Body of pancreas (tissue), 4 donors: ENCODE results near the gene MIGA2. TPM values are rescaled to one million over a fixed set of nuclear protein-coding genes. Genes with fewer than 3 reads are reported as not detected.

Experiments used
- ATAC-seq: fragments of 150-250 bp; one replicate; pipeline ENCODE4 v1.9.1; 2016
- DNase-seq, 4 donors: peaks; one replicate each; pipeline ENCODE4 v3.0.0-alpha.2; 2019
- H3K27ac ChIP-seq, 4 donors: fragments of 200-600 bp; sonication (generic); 1 replicate in 3 of 4; 2 replicates in 1 of 4; pipeline versions ENCODE4 v1.5.1 to v1.6.1; 2016 to 2019; ENCODE audit warnings: mild to moderate bottlenecking in 1 of 4, mixed read lengths in 1 of 4, moderate library complexity in 1 of 4
- H3K27me3 ChIP-seq, 2 donors: fragments of 200-600 bp; sonication (generic); one replicate each; pipeline ENCODE4 v1.6.0; 2016; ENCODE audit warnings: mild to moderate bottlenecking in 1 of 2
- H3K36me3 ChIP-seq, 2 donors: fragments of 200-600 bp; sonication (generic); replicated peaks in 1 of 2; 2 replicates each; pipeline ENCODE4 v1.5.1; 2016; ENCODE audit warnings: low read depth in 2 of 2; ENCODE audit not compliant: insufficient read depth in 1 of 2
- H3K4me1 ChIP-seq: fragments of 200-600 bp; sonication (generic); one replicate; pipeline ENCODE4 v1.6.0; 2016
- H3K4me3 ChIP-seq, 2 donors: fragments of 200-600 bp; sonication (generic); 1 replicate in 1 of 2; 2 replicates in 1 of 2; pipeline ENCODE4 v1.5.1; 2016 to 2019
- H3K9me3 ChIP-seq, 3 donors: fragments of 200-600 bp; sonication (generic); 1 replicate in 2 of 3; 2 replicates in 1 of 3; pipeline ENCODE4 v1.5.1; 2016
- POLR2A ChIP-seq, 3 donors: fragments of 450-650 bp; IDR thresholded peaks; one replicate each; pipeline ENCODE4 v1.6.1; 2016; ENCODE audit warnings: antibody characterized with exemption in 3 of 3, mild to moderate bottlenecking in 2 of 3
- WGBS, 2 donors: methylation state at CpG; one replicate each; pipeline ENCODE4 v1.1.5; 2017; 5-methylcytosine and 5-hydroxymethylcytosine counted together
- intact Hi-C: fragments of 100-400 bp; cut with DNase I; formaldehyde crosslinking; loops from one replicate; pipeline ENCODE4 v1.15.1; 2023
- total RNA-seq, 2 donors: library from RNA; depleted of rRNA; stranded (reverse); fragments of >200 nt; gene quantifications; one replicate each; pipeline ENCODE4 v1.1.0, GENCODE V29; 2016
- TF ChIP-seq, protein P1 (sequence below), 7 experiments: fragments of 450-650 bp in 4 of 7; fragments of 200-600 bp in 3 of 7; sonication (generic) in 3 of 7; IDR thresholded peaks; one replicate each; pipeline ENCODE4 v1.5.1; 2016 to 2019; ENCODE audit warnings: antibody characterized with exemption in 7 of 7

The MIGA2 gene
- total RNA-seq, 2 donors from 2014 or later = 11.9 to 36.6 TPM

- H3K4me3 ChIP-seq = no peak overlapping the region
- H3K27ac ChIP-seq = no peak overlapping the region
- H3K27me3 ChIP-seq = no peaks in the 10 kb centered on the region
- no peak for DNase-seq
- intact Hi-C loops = no loop called here
- peaks cover 6 to 19% of the 10 kb centered on the region in 2 donors for H3K36me3 ChIP-seq
- no peaks in the 10 kb centered on the region for H3K9me3 ChIP-seq
- no peak for ATAC-seq
- TF ChIP-seq, protein P1, sequence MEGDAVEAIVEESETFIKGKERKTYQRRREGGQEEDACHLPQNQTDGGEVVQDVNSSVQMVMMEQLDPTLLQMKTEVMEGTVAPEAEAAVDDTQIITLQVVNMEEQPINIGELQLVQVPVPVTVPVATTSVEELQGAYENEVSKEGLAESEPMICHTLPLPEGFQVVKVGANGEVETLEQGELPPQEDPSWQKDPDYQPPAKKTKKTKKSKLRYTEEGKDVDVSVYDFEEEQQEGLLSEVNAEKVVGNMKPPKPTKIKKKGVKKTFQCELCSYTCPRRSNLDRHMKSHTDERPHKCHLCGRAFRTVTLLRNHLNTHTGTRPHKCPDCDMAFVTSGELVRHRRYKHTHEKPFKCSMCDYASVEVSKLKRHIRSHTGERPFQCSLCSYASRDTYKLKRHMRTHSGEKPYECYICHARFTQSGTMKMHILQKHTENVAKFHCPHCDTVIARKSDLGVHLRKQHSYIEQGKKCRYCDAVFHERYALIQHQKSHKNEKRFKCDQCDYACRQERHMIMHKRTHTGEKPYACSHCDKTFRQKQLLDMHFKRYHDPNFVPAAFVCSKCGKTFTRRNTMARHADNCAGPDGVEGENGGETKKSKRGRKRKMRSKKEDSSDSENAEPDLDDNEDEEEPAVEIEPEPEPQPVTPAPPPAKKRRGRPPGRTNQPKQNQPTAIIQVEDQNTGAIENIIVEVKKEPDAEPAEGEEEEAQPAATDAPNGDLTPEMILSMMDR (IDR thresholded peaks at IDR 0.05) = no peak
- no peak for TF ChIP-seq POLR2A (IDR thresholded peaks at IDR 0.05)
- 90 to 95% methylated on average over 16 to 19 of the region's 19 CpGs for WGBS, 2 donors
- H3K4me1 ChIP-seq = peaks cover 3% of the 10 kb centered on the region
Measured at GRCh38 chr9:129011170-129011569, 25.3 kb upstream of the MIGA2 start.

DNA sequence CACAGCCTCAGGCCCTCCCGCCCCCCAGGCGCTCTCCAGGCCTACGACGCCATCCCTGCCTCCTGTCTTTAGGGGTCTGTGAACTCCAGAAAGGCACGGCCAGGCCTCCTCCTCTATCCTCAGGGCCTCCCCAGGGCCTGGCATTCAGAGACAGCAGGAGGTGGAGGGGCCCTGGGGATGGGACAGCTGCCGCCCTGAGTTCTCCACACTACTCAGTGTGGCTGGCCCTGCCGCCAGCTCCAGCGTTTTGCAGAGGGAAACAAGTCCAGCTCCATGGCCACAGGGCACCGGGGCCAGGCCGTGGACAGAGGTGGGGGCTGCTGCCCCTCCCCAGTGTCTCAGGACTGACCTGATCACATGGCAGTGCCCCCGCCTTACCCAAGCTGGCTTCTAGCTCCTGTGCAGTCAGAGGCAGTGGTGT, 24.7 kb upstream of the MIGA2 start:
- H3K9me3 ChIP-seq = no peaks in the 10 kb centered on the region
- TF ChIP-seq, protein P1 (IDR thresholded peaks at IDR 0.05) = no peak
- no peak for TF ChIP-seq POLR2A (IDR thresholded peaks at IDR 0.05)
- no peak overlapping the region for H3K4me3 ChIP-seq
- H3K27me3 ChIP-seq = no peaks in the 10 kb centered on the region
- no peak for DNase-seq
- ATAC-seq = no peak
- intact Hi-C loops = no loop called here
- 89 to 90% methylated on average over 2 to 9 of the region's 11 CpGs for WGBS, 2 donors
- peaks cover 6 to 19% of the 10 kb centered on the region in 2 donors for H3K36me3 ChIP-seq
- no peak overlapping the region for H3K27ac ChIP-seq
- peaks cover 3% of the 10 kb centered on the region for H3K4me1 ChIP-seq

- intact Hi-C loops = no loop called here
Measured at GRCh38 chr9:129012343-129012742, 24.1 kb upstream of the MIGA2 start.

DNA sequence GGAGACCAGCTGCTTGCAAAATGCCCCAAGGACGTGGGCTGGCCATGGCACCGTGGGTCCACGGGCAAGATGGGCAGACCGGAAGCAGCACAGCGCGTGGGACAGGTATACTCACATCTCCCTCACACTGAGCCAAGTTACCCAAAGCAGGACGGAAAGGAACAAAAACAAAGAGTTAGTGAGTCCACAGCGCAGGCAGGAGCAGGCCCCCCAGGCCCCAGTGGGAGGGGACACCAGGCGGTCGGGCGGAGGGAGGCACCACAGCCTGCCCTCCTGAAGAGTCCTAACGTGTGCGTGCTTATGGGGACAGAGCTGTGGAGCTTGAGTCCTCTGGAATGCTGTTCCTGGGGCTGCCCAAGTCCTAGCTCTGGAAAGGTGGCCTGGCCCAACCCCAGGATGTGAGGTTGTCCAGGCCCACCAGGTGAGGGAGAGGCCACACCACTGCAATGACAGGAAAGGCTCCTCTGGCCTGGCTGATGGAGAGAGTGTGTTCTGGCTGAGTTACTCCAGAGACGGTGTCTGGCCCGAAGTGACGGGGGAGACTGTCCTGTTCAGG, 23.5 kb upstream of the MIGA2 start:
- no peak for ATAC-seq
- no peaks in the 10 kb centered on the region for H3K27me3 ChIP-seq
- WGBS, 2 donors = 94 to 99% methylated on average over 12 to 16 of the region's 16 CpGs
- intact Hi-C loops = no loop called here
- no peak for TF ChIP-seq POLR2A (IDR thresholded peaks at IDR 0.05)
- TF ChIP-seq, protein P1 (IDR thresholded peaks at IDR 0.05) = no peak
- no peak overlapping the region for H3K27ac ChIP-seq
- DNase-seq = no peak
- H3K4me3 ChIP-seq = no peak overlapping the region
- H3K36me3 ChIP-seq = peaks cover 6 to 19% of the 10 kb centered on the region in 2 donors
- no peaks in the 10 kb centered on the region for H3K9me3 ChIP-seq
- no peaks in the 10 kb centered on the region for H3K4me1 ChIP-seq

More at GRCh38 chr9:129012343-129012742, 24.1 kb upstream of the MIGA2 start:
- TF ChIP-seq, protein P1 (IDR thresholded peaks at IDR 0.05) = no peak
- TF ChIP-seq POLR2A (IDR thresholded peaks at IDR 0.05) = no peak
- no peaks in the 10 kb centered on the region for H3K9me3 ChIP-seq
- ATAC-seq (no peak), DNase-seq (no peak)
- H3K27ac ChIP-seq = no peak overlapping the region
- whole genome bisulfite sequencing, 2 donors = 82 to 91% methylated on average over 3 to 7 of the region's 7 CpGs
- H3K4me1 ChIP-seq = no peaks in the 10 kb centered on the region
- H3K36me3 ChIP-seq = peaks cover 6 to 19% of the 10 kb centered on the region in 2 donors
- no peaks in the 10 kb centered on the region for H3K27me3 ChIP-seq
- H3K4me3 ChIP-seq = no peak overlapping the region

GRCh38 chr9:129013674-129014073, 22.8 kb upstream of the MIGA2 start:
- intact Hi-C loops = no loop called here
- DNase-seq = no peak
- 87 to 90% methylated on average over 7 to 9 of the region's 11 CpGs for WGBS, 2 donors
- no peaks in the 10 kb centered on the region for H3K9me3 ChIP-seq
- no peak overlapping the region for H3K27ac ChIP-seq
- TF ChIP-seq, protein P1 (IDR thresholded peaks at IDR 0.05) = no peak
- TF ChIP-seq POLR2A (IDR thresholded peaks at IDR 0.05) = no peak
- no peaks in the 10 kb centered on the region for H3K27me3 ChIP-seq
- no peak for ATAC-seq
- peaks cover 6 to 19% of the 10 kb centered on the region in 2 donors for H3K36me3 ChIP-seq
- no peaks in the 10 kb centered on the region for H3K4me1 ChIP-seq
- no peak overlapping the region for H3K4me3 ChIP-seq
